MCF 10A (cell line): ENCODE data around the gene C2CD4A. TPM values are rescaled to one million over a fixed set of nuclear protein-coding genes. Genes with fewer than 3 reads are reported as not detected.
"Not testable (repeated sequence)": the region's sequence is repeated elsewhere in the genome, so short reads cannot be mapped to it uniquely, and the experiment has no call there.

Experiments used
- BruUV-seq: library from RNA; stranded (reverse); fragments of 400-500 nt; replicated peaks from 2 replicates; lab custom pipeline; 2021; lab: Mats Ljungman, UMichigan
- CTCF ChIA-PET: fragments of 300-600 bp; sonication (Branson Sonifier 250); formaldehyde crosslinking; extraction: SDS; loops from one replicate; lab custom pipeline; 2021; ENCODE audit warnings: antibody characterized with exemption, inconsistent platforms; lab: Yijun Ruan, JAX
- POLR2A ChIA-PET: fragments of 300-600, 350-650 bp; sonication (Branson Sonifier 250); formaldehyde crosslinking; extraction: SDS; loops from one replicate; lab custom pipeline; 2020; ENCODE audit warnings: antibody characterized with exemption, inconsistent platforms; lab: Yijun Ruan, JAX
- DNase-seq: peaks from one replicate; pipeline ENCODE4 v3.0.0-alpha.2; 2018; ENCODE audit not compliant: unreplicated experiment
- H3K27ac Mint-ChIP-seq: one replicate; pipeline ENCODE4 v1.8.0; 2022; ENCODE audit warnings: mild to moderate bottlenecking, low read depth, mixed read lengths; ENCODE audit not compliant: unreplicated experiment
- H3K27me3 Mint-ChIP-seq: one replicate; pipeline ENCODE4 v1.8.0; 2022; ENCODE audit warnings: mixed read lengths; ENCODE audit not compliant: insufficient read depth, unreplicated experiment
- H3K36me3 Mint-ChIP-seq: one replicate; pipeline ENCODE4 v1.8.0; 2022; ENCODE audit warnings: mild to moderate bottlenecking, moderate library complexity, mixed read lengths; ENCODE audit not compliant: insufficient read depth, unreplicated experiment
- H3K4me1 Mint-ChIP-seq: one replicate; pipeline ENCODE4 v1.8.0; 2022; ENCODE audit warnings: mixed read lengths; ENCODE audit not compliant: insufficient read depth, unreplicated experiment
- H3K4me3 Mint-ChIP-seq: one replicate; pipeline ENCODE4 v1.8.0; 2022; ENCODE audit warnings: mild to moderate bottlenecking, moderate library complexity, mixed read lengths; ENCODE audit not compliant: unreplicated experiment
- H3K9me3 Mint-ChIP-seq: one replicate; pipeline ENCODE4 v1.8.0; 2022; ENCODE audit warnings: mixed read lengths; ENCODE audit not compliant: unreplicated experiment
- CTCF ChIP-seq: fragments of 200-600 bp; IDR thresholded peaks from one replicate; pipeline ENCODE4 v1.8.0; 2022; ENCODE audit warnings: antibody characterized with exemption, mild to moderate bottlenecking; ENCODE audit not compliant: unreplicated experiment
- intact Hi-C: fragments of 100-400 bp; cut with micrococcal nuclease; formaldehyde crosslinking; loops from 2 replicates; pipeline ENCODE4 v1.14.1; 2022
- total RNA-seq: library from RNA; stranded (reverse); gene quantifications from 2 replicates; pipeline ENCODE4 v1.2.3, GENCODE V29; 2022

C2CD4A gene
- total RNA-seq, 1 experiment from 2014 or later = 0.16 TPM

GRCh38 chr15:62046078-62046743, 20.6 kb upstream of the C2CD4A start:
- Mint-ChIP-seq H3K27ac (no peak overlapping the region), H3K27me3 (no peaks in the 10 kb centered on the region), H3K4me3 (no peak overlapping the region), H3K36me3 (peaks cover 6% of the 10 kb centered on the region), H3K4me1 (peaks cover 6% of the 10 kb centered on the region), H3K9me3 (no peaks in the 10 kb centered on the region)
- intact Hi-C loops = no loop called here
- TF ChIP-seq CTCF = no peak
- POLR2A ChIA-PET = interaction anchor here (0.8 to 1.6 kb wide), 3 partner anchors 10 to 14 kb away, joined by 3 to 6 read pairs (median 6); partner anchors contain the start of gene VPS13C
- no TSS peak for BruUV-seq
- DNase-seq = no peak
- CTCF ChIA-PET = no interaction called here

GRCh38 chr15:62047282-62047827, 19.4 kb upstream of the C2CD4A start:
- intact Hi-C loops = no loop called here
- Mint-ChIP-seq H3K4me3 (no peak overlapping the region), H3K27ac (no peak overlapping the region), H3K9me3 (no peaks in the 10 kb centered on the region), H3K36me3 (no peaks in the 10 kb centered on the region), H3K27me3 (no peaks in the 10 kb centered on the region), H3K4me1 (peaks cover 11% of the 10 kb centered on the region)
- POLR2A ChIA-PET = interaction anchor here (1.1 to 1.6 kb wide), 2 partner anchors 12 to 13 kb away, joined by 3 to 6 read pairs; partner anchors contain the start of gene VPS13C
- CTCF ChIA-PET = interaction anchor here (1.1 kb wide), 1 partner anchor 17 kb away, joined by 3 read pairs; no protein-coding TSS in a partner anchor
- TF ChIP-seq CTCF = no peak
- no peak for DNase-seq
- BruUV-seq = no TSS peak

- POLR2A ChIA-PET, H3K4me3 Mint-ChIP-seq, BruUV-seq, DNase-seq, H3K27me3 Mint-ChIP-seq, CTCF ChIA-PET, H3K36me3 Mint-ChIP-seq, H3K27ac Mint-ChIP-seq, intact Hi-C loops, H3K9me3 Mint-ChIP-seq: not testable (repeated sequence)
- peaks cover 11% of the 10 kb centered on the region for H3K4me1 Mint-ChIP-seq
Observed at GRCh38 chr15:62048254-62048653, 18.5 kb upstream of the C2CD4A start.

GRCh38 chr15:62050115-62050514, 16.7 kb upstream of the C2CD4A start:
- ChIA-PET POLR2A (interaction anchor here (2.3 kb wide), 1 partner anchor 10 kb away, joined by 12 read pairs; the partner anchor contains the start of gene VPS13C), CTCF (interaction anchor here (0.6 kb wide), 1 partner anchor 9 kb away, joined by 3 read pairs; no protein-coding TSS in a partner anchor)
- Mint-ChIP-seq H3K9me3 (no peaks in the 10 kb centered on the region), H3K27ac (no peak overlapping the region), H3K4me3 (no peak overlapping the region), H3K36me3 (no peaks in the 10 kb centered on the region), H3K27me3 (no peaks in the 10 kb centered on the region), H3K4me1 (peaks cover 11% of the 10 kb centered on the region)
- TF ChIP-seq CTCF = no peak
- no TSS peak for BruUV-seq
- no peak for DNase-seq
- intact Hi-C loops = no loop called here
